ENCODE data around the gene SRPX. TPM values are rescaled to one million over a fixed set of nuclear protein-coding genes. Genes with fewer than 3 reads are reported as not detected.
A peak's percentile ranks its signal among the peaks of the same experiment; 100 is the strongest.

Gene SRPX
- total RNA-seq, 1 donor from 2014 or later, result 41.7 TPM

DNA sequence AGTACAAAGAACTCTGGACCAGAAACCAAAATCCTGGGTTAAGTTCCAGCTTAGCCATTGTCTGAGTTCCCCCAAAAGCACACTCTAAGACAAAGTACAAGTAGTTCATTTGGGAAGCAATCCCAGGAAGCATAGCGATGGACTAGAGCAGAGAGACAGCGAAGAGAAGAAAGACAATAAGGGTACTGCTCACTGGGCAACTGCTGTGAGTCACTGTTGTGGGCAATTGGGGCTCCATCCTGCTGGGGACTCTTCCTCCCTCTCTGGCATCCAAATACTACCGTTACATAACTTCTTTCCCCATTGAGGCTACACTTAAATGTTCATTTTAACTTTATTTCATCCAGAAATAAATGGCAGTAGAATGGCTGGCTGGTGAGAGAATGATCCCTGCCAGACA, 14.1 kb downstream of the SRPX start:
- Mint-ChIP-seq H3K36me3 (ENCODE audit: unreplicated experiment) (no peaks in the 10 kb centered on the region), H3K27ac (ENCODE audit: unreplicated experiment) (no peak overlapping the region), H3K4me3 (ENCODE audit: unreplicated experiment) (no peak overlapping the region), H3K27me3 (ENCODE audit: unreplicated experiment) (no peaks in the 10 kb centered on the region), H3K9me3 (ENCODE audit: unreplicated experiment) (peaks cover 12% of the 10 kb centered on the region), H3K4me1 (ENCODE audit: unreplicated experiment) (peaks cover 4% of the 10 kb centered on the region)
- TF ChIP-seq CTCF (IDR thresholded peaks at IDR 0.05), result no peak
- DNase-seq (ENCODE audit: extremely low spot score, unreplicated experiment), result no peak

DNA sequence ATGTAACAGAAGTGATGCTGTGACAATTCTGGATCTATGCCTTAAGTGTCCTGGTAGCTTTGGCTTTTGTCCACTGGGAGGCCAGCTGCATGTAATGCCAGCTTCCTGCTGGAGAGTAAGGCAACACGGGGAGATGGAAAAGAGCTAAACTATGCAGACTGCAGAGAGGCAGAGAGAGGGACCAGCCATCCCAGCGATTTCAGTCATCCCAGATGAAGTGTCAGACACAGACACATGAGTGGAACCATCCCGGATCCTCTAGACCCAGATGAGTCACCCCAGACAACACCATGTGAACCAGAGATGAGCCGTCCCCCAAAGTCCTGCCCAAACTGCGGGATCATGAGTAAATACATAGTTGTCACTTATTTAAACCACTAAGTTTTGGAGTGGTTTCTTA, 14.6 kb downstream of the SRPX start:
- no peaks in the 10 kb centered on the region for H3K36me3 Mint-ChIP-seq (ENCODE audit: unreplicated experiment)
- no peak overlapping the region for H3K4me3 Mint-ChIP-seq (ENCODE audit: unreplicated experiment)

GRCh38 chrX:38205039-38205438, 15.6 kb downstream of the SRPX start:
- TF ChIP-seq CTCF (IDR thresholded peaks at IDR 0.05), result no peak
- Mint-ChIP-seq H3K4me3 (ENCODE audit: unreplicated experiment) (no peak overlapping the region), H3K27ac (ENCODE audit: unreplicated experiment) (no peak overlapping the region), H3K9me3 (ENCODE audit: unreplicated experiment) (peaks cover 12% of the 10 kb centered on the region), H3K27me3 (ENCODE audit: unreplicated experiment) (no peaks in the 10 kb centered on the region), H3K36me3 (ENCODE audit: unreplicated experiment) (no peaks in the 10 kb centered on the region), H3K4me1 (ENCODE audit: unreplicated experiment) (peaks cover 4% of the 10 kb centered on the region)
- DNase-seq (ENCODE audit: extremely low spot score, unreplicated experiment), result no peak

More for the DNA sequence above, 14.6 kb downstream of the SRPX start:
- Mint-ChIP-seq H3K4me1 (ENCODE audit: unreplicated experiment) (peaks cover 4% of the 10 kb centered on the region), H3K27ac (ENCODE audit: unreplicated experiment) (no peak overlapping the region), H3K9me3 (ENCODE audit: unreplicated experiment) (peaks cover 12% of the 10 kb centered on the region), H3K27me3 (ENCODE audit: unreplicated experiment) (no peaks in the 10 kb centered on the region)
- DNase-seq (ENCODE audit: extremely low spot score, unreplicated experiment), result no peak
- TF ChIP-seq CTCF (IDR thresholded peaks at IDR 0.05), result no peak

- Mint-ChIP-seq H3K27me3 (ENCODE audit: unreplicated experiment) (no peaks in the 10 kb centered on the region), H3K27ac (ENCODE audit: unreplicated experiment) (no peak overlapping the region), H3K36me3 (ENCODE audit: unreplicated experiment) (no peaks in the 10 kb centered on the region), H3K4me3 (ENCODE audit: unreplicated experiment) (no peak overlapping the region), H3K4me1 (ENCODE audit: unreplicated experiment) (peaks cover 6% of the 10 kb centered on the region), H3K9me3 (ENCODE audit: unreplicated experiment) (no peaks in the 10 kb centered on the region)
- TF ChIP-seq CTCF (IDR thresholded peaks at IDR 0.05), result peak; percentile 55
- no peak for DNase-seq (ENCODE audit: extremely low spot score, unreplicated experiment)
Observed at GRCh38 chrX:38192007-38192810, 28.5 kb downstream of the SRPX start.

GRCh38 chrX:38189431-38190250, 31.0 kb downstream of the SRPX start:
- no peak overlapping the region for H3K4me3 Mint-ChIP-seq (ENCODE audit: unreplicated experiment)
- H3K4me1 Mint-ChIP-seq (ENCODE audit: unreplicated experiment), result peaks cover 6% of the 10 kb centered on the region
- no peaks in the 10 kb centered on the region for H3K27me3 Mint-ChIP-seq (ENCODE audit: unreplicated experiment)
- no peak for TF ChIP-seq CTCF (IDR thresholded peaks at IDR 0.05)
- peaks cover 6% of the 10 kb centered on the region for H3K9me3 Mint-ChIP-seq (ENCODE audit: unreplicated experiment)
- no peak overlapping the region for H3K27ac Mint-ChIP-seq (ENCODE audit: unreplicated experiment)
- H3K36me3 Mint-ChIP-seq (ENCODE audit: unreplicated experiment), result no peaks in the 10 kb centered on the region
- no peak for DNase-seq (ENCODE audit: extremely low spot score, unreplicated experiment)

Data from osteocyte (in vitro differentiated cells).